DLD1 (cell line): ENCODE measurements around the gene DHX15.

ENCODE experiments used
- in situ Hi-C: cut with HindIII; loops from 2 replicates; pipeline ENCODE4 v1.10.0; 2017; ENCODE audit warnings: low sequenced_read_pairs

The DHX15 gene

GRCh38 chr4:24584211-24584850 lies at the start of gene DHX15:
Gene DHX15 (minus strand): TSS chr4:24584554. CDS start chr4:24584393, 161 bp downstream.
- in situ Hi-C loops = no loop called here

GRCh38 chr4:24632011-24632410 lies 47.7 kb upstream of the DHX15 start:
- in situ Hi-C loops = no loop called here

- in situ Hi-C loops = no loop called here
Measured at GRCh38 chr4:24630937-24631336, 46.6 kb upstream of the DHX15 start.

- in situ Hi-C loops = no loop called here
Measured at GRCh38 chr4:24625091-24625490, 40.7 kb upstream of the DHX15 start.

- in situ Hi-C loops = no loop called here
Measured at GRCh38 chr4:24624381-24624780, 40.0 kb upstream of the DHX15 start.

- in situ Hi-C loops = no loop called here
Measured at GRCh38 chr4:24622146-24622834, 37.9 kb upstream of the DHX15 start.

GRCh38 chr4:24615977-24616376 lies 31.6 kb upstream of the DHX15 start:
- in situ Hi-C loops = no loop called here

- in situ Hi-C loops = no loop called here
Measured at GRCh38 chr4:24614881-24615280, 30.5 kb upstream of the DHX15 start.

GRCh38 chr4:24613502-24613901 lies 29.1 kb upstream of the DHX15 start:
- in situ Hi-C loops = no loop called here

- in situ Hi-C loops = no loop called here
Measured at GRCh38 chr4:24611575-24611974, 27.2 kb upstream of the DHX15 start.

- in situ Hi-C loops = no loop called here
Measured at GRCh38 chr4:24607334-24607733, 23.0 kb upstream of the DHX15 start.

- in situ Hi-C loops = no loop called here
Measured at GRCh38 chr4:24605216-24605615, 20.9 kb upstream of the DHX15 start.

GRCh38 chr4:24604558-24605214 lies 20.3 kb upstream of the DHX15 start:
- in situ Hi-C loops = no loop called here

- in situ Hi-C loops = no loop called here
Measured at GRCh38 chr4:24603343-24603742, 19.0 kb upstream of the DHX15 start.

- in situ Hi-C loops = no loop called here
Measured at GRCh38 chr4:24601121-24601520, 16.8 kb upstream of the DHX15 start.

- in situ Hi-C loops = no loop called here
Measured at GRCh38 chr4:24599275-24599674, 14.9 kb upstream of the DHX15 start.

- in situ Hi-C loops = no loop called here
Measured at GRCh38 chr4:24598025-24598424, 13.7 kb upstream of the DHX15 start.

GRCh38 chr4:24595659-24596058 lies 11.3 kb upstream of the DHX15 start:
- in situ Hi-C loops = no loop called here

- in situ Hi-C loops = no loop called here
Measured at GRCh38 chr4:24594887-24595286, 10.5 kb upstream of the DHX15 start.

GRCh38 chr4:24589448-24589847 lies 5.1 kb upstream of the DHX15 start:
- in situ Hi-C loops = no loop called here

- in situ Hi-C loops = no loop called here
Measured at GRCh38 chr4:24588216-24588954, 4.0 kb upstream of the DHX15 start.
